Endothelial cell of umbilical vein (primary cell): Measurements from ENCODE around the gene RRP1. TPM values are rescaled to one million over a fixed set of nuclear protein-coding genes. Genes with fewer than 3 reads are reported as not detected.

Source experiments
- BruUV-seq: library from RNA; stranded (reverse); fragments of 400-500 nt; replicated peaks from 2 replicates; lab custom pipeline; 2021; lab: Mats Ljungman, UMichigan
- CTCF ChIA-PET: fragments of 300-600, 350-600 bp; sonication (Branson Sonifier 250); formaldehyde crosslinking; loops from one replicate; lab custom pipeline; 2021; ENCODE audit warnings: antibody characterized with exemption, inconsistent platforms; lab: Charles Lee
- POLR2A ChIA-PET: fragments of 300-600, 350-600 bp; sonication (Branson Sonifier 250); formaldehyde crosslinking; loops from one replicate; lab custom pipeline; 2021; ENCODE audit warnings: antibody characterized with exemption, inconsistent platforms; lab: Charles Lee
- DNase-seq: peaks from one replicate; pipeline ENCODE4 v3.0.0-alpha.2; 2011; ENCODE audit warnings: low read depth, low spot score
- FAIRE-seq: peaks from 2 replicates; lab custom pipeline; 2011; peaks lifted over from hg19 to GRCh38; lab: Jason Lieb, UNC
- H2AFZ ChIP-seq: 2 replicates; pipeline ENCODE4 v1.6.0; 2012; ENCODE audit warnings: low read depth, low read length, control low read depth, inconsistent platforms
- H3K27ac ChIP-seq: 2 replicates; pipeline ENCODE4 v1.5.1; 2011; ENCODE audit warnings: low read depth, mild to moderate bottlenecking, control low read depth, low read length, moderate library complexity; ENCODE audit not compliant: insufficient read depth
- H3K27me3 ChIP-seq, 2 experiments: 2 replicates each; pipeline versions ENCODE4 v1.6.0 to v1.6.1; 2011; ENCODE audit warnings: low read length in 2 of 2, mixed read lengths in 1 of 2; ENCODE audit not compliant: control insufficient read depth in 2 of 2, insufficient read depth in 2 of 2
- H3K36me3 ChIP-seq, 2 experiments: 2 replicates in 1 of 2; 3 replicates in 1 of 2; pipeline ENCODE4 v1.5.1; 2011; ENCODE audit warnings: low read length in 2 of 2, mild to moderate bottlenecking in 1 of 2, moderate library complexity in 1 of 2; ENCODE audit not compliant: control insufficient read depth in 2 of 2, insufficient read depth in 2 of 2; ENCODE audit errors: extremely low read depth in 1 of 2
- H3K4me1 ChIP-seq: 3 replicates; pipeline ENCODE4 v1.5.1; 2011; ENCODE audit warnings: mild to moderate bottlenecking, low read length; ENCODE audit not compliant: control insufficient read depth, insufficient read depth; ENCODE audit errors: extremely low read depth
- H3K4me2 ChIP-seq: 2 replicates; pipeline ENCODE4 v1.6.1; 2011; ENCODE audit warnings: low read length, control low read depth, mixed read lengths; ENCODE audit not compliant: insufficient read depth
- H3K4me3 ChIP-seq, 3 experiments: fragments of 200-600 bp in 1 of 3; sonication (generic), shearing (Covaris generic) in 1 of 3; replicated peaks in 1 of 3; 2 replicates each; pipeline ENCODE4 v1.5.1; 2011 to 2016; ENCODE audit warnings: control low read depth in 3 of 3, low read length in 3 of 3, mild to moderate bottlenecking in 2 of 3, inconsistent platforms in 1 of 3, low read depth in 1 of 3, moderate library complexity in 1 of 3; ENCODE audit not compliant: insufficient read depth in 1 of 3
- H3K79me2 ChIP-seq: 2 replicates; pipeline ENCODE4 v1.6.0; 2012; ENCODE audit warnings: low read length, inconsistent platforms; ENCODE audit not compliant: control insufficient read depth, insufficient read depth
- H3K9ac ChIP-seq: replicated peaks from 2 replicates; pipeline ENCODE3; 2011; ENCODE audit warnings: low read length, control low read depth; ENCODE audit not compliant: insufficient read depth; ENCODE audit errors: extremely low read depth
- H3K9me1 ChIP-seq: replicated peaks from 3 replicates; pipeline ENCODE4 v1.6.0; 2011; ENCODE audit warnings: mild to moderate bottlenecking, low read length; ENCODE audit not compliant: control insufficient read depth, insufficient read depth; ENCODE audit errors: extremely low read depth
- H3K9me3 ChIP-seq: replicated peaks from 2 replicates; pipeline ENCODE4 v1.5.1; 2012; ENCODE audit warnings: low read length, inconsistent platforms; ENCODE audit not compliant: control insufficient read depth, insufficient read depth
- H4K20me1 ChIP-seq: replicated peaks from 2 replicates; pipeline ENCODE3; 2011; ENCODE audit warnings: mild to moderate bottlenecking, low read length; ENCODE audit not compliant: control insufficient read depth, insufficient read depth; ENCODE audit errors: extremely low read depth
- CTCF ChIP-seq, 2 donors: IDR thresholded peaks; 1 replicate in 1 of 2; 2 replicates in 1 of 2; pipeline ENCODE4 v1.5.1; 2011; ENCODE audit warnings: low read length in 2 of 2, mild to moderate bottlenecking in 2 of 2, moderate library complexity in 2 of 2, control low read depth in 1 of 2, inconsistent platforms in 1 of 2, low read depth in 1 of 2; ENCODE audit not compliant: insufficient read depth in 1 of 2; ENCODE audit errors: extremely low read depth in 1 of 2
- EZH2 ChIP-seq: IDR thresholded peaks from 2 replicates; pipeline ENCODE4 v1.6.1; 2012; ENCODE audit warnings: borderline replicate concordance, low read depth, mild to moderate bottlenecking, moderate library complexity, low read length, inconsistent platforms; ENCODE audit not compliant: severe bottlenecking
- FOS ChIP-seq: IDR thresholded peaks from 2 replicates; pipeline ENCODE4 v1.6.1; 2011; ENCODE audit warnings: mild to moderate bottlenecking, low read length, moderate library complexity, borderline replicate concordance; ENCODE audit not compliant: insufficient read depth
- GATA2 ChIP-seq: IDR thresholded peaks from 2 replicates; pipeline ENCODE4 v1.7.0; 2011; ENCODE audit warnings: low read depth, mild to moderate bottlenecking, moderate library complexity, mixed read lengths, low read length; ENCODE audit not compliant: insufficient read length, insufficient read depth
- JUN ChIP-seq: IDR thresholded peaks from 2 replicates; pipeline ENCODE4 v1.6.1; 2011; ENCODE audit warnings: borderline replicate concordance, low read depth; ENCODE audit not compliant: insufficient read length, insufficient read depth
- MAX ChIP-seq: IDR thresholded peaks from 2 replicates; pipeline ENCODE4 v1.6.1; 2011; ENCODE audit not compliant: insufficient read depth, insufficient read length
- MYC ChIP-seq: IDR thresholded peaks from one replicate; pipeline ENCODE4 v1.6.1; 2011; ENCODE audit warnings: mild to moderate bottlenecking, low read depth, low read length
- POLR2A ChIP-seq: IDR thresholded peaks from 2 replicates; pipeline ENCODE4 v1.6.1; 2012; ENCODE audit warnings: low read depth, mild to moderate bottlenecking, control low read depth, low read length
- POLR2AphosphoS5 ChIP-seq: IDR thresholded peaks from 2 replicates; pipeline ENCODE4 v1.6.1; 2012; ENCODE audit warnings: low read depth, mild to moderate bottlenecking, control low read depth, low read length, moderate library complexity; ENCODE audit not compliant: insufficient read depth
- dilution Hi-C: fragments of 300-500 bp; cut with MboI; formaldehyde crosslinking; loops from one replicate; pipeline ENCODE4 v1.15.0; 2019; ENCODE audit warnings: low sequenced_read_pairs; ENCODE audit not compliant: extremely low pct_ligation_motif_present
- intact Hi-C: fragments of 100-400 bp; cut with micrococcal nuclease; formaldehyde crosslinking; loops from one replicate; pipeline ENCODE4 v1.10.0; 2022
- polyA plus RNA-seq, 4 experiments: library from polyadenylated mRNA; depleted of rRNA in 3 of 4; stranded (reverse) in 3 of 4; unstranded in 1 of 4; fragments of >200 nt; gene quantifications; 2 replicates each; pipeline versions ENCODE4 v1.2.1 to v1.2.3, GENCODE V29; 2011 to 2012; ENCODE audit warnings: missing spikeins in 1 of 4
- total RNA-seq: library from RNA; stranded (reverse); gene quantifications from 2 replicates; pipeline ENCODE4 v1.2.3, GENCODE V29; 2021

RRP1 gene
- total and polyA plus RNA-seq, 2 donors (not counting 3 experiments of a cell fraction or from before 2014, with no cell fraction given) = 15.2 to 36.3 TPM

GRCh38 chr21:43755820-43756594, 33.4 kb upstream of the RRP1 start:
- POLR2A ChIA-PET = no interaction called here
- TF ChIP-seq CTCF (IDR thresholded peaks at IDR 0.05; ENCODE audit: extremely low read depth in 1 of 2, insufficient read depth in 1 of 2, low read depth in 1 of 2, low read length in 2 of 2) (no peak), EZH2 (no peak), JUN (no peak), FOS (no peak), POLR2AphosphoS5 (no peak), MAX (no peak), GATA2 (no peak), MYC (no peak), POLR2A (no peak)
- Histone ChIP-seq H3K9ac (no peak overlapping the region), H3K4me2 (no peak overlapping the region), H3K27me3 (no peaks in the 10 kb centered on the region), H3K79me2 (no peaks in the 10 kb centered on the region), H3K4me3 (no peak overlapping the region), H3K36me3 (peaks cover 3 to 13% of the 10 kb centered on the region in 2 experiments), H3K9me1 (no peaks in the 10 kb centered on the region), H3K9me3 (no peaks in the 10 kb centered on the region), H4K20me1 (no peaks in the 10 kb centered on the region), H3K4me1 (no peaks in the 10 kb centered on the region), H3K27ac (no peak overlapping the region), H2AFZ (no peak overlapping the region)
- FAIRE-seq (no peak), DNase-seq (no peak)
- intact Hi-C loops = no loop called here
- dilution Hi-C loops = no loop called here
- no TSS peak for BruUV-seq
- CTCF ChIA-PET = no interaction called here
